Amniotic epithelial cell (primary cell): ENCODE data around the gene NPHP4.

Experiments used
- DNase-seq: peaks from one replicate; pipeline ENCODE4 v3.0.0-alpha.2; 2010; ENCODE audit warnings: low read depth

NPHP4 gene

DNA sequence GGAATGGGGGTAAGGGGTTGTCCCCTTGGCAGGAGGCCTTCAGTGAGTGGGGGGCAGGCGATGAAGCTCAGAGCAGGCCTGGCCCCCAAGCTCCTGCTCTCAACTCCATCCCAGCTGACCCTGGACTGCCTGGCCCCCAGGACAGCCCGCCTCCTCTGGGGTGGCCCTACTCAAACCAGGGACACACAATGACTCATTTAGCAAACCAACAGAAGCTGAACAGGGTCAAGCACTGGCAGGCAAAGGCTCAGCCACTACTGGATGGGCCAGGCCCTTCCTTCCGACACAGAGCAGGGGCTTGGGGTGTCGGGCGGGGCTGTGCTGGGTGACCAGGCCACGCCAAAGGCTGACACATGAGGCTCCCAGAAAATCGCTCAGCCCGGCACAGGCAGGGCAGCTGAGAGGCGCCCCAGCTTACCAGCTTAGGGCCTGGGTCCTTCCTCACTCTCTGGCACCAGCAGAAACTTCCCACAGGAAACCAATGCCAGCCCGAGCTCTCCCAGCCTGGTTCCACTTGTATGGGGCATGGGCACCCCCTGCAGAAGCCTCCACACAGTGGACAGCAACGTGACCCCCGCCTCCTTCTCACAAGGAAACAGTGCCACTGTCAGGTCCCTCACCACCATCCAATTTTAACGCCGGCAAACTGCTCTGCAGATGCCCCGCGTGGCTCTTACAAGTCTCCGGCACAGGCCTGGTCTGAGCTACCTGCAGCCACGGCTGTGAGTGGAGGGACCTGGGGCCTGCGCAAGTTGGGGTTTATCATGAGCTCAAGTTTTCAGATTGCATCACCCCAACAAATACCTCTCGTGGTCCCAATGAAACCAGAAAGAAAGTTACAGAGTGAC is 114.3 kb downstream of the NPHP4 start:
- no peak for DNase-seq

DNA sequence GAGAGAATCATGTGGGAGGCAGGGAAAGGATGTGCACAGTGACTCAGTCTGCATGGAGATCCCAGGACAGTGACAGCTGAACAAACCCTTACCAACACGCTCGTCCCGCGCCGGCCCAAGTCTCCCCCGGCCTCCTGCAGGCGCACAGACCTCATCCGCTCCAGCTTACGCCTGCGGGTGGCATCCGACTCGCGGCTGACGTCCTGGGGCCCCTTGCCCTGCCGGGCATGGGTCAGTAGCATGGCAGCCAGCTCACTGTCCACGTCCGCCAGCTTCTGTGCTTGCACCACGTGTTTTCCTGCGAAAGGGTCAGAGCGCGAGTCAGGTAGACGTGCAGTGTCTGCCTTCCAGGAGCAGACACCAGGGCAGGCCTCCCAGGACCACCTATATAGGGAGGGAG is 115.2 kb downstream of the NPHP4 start:
- DNase-seq = no peak

DNA sequence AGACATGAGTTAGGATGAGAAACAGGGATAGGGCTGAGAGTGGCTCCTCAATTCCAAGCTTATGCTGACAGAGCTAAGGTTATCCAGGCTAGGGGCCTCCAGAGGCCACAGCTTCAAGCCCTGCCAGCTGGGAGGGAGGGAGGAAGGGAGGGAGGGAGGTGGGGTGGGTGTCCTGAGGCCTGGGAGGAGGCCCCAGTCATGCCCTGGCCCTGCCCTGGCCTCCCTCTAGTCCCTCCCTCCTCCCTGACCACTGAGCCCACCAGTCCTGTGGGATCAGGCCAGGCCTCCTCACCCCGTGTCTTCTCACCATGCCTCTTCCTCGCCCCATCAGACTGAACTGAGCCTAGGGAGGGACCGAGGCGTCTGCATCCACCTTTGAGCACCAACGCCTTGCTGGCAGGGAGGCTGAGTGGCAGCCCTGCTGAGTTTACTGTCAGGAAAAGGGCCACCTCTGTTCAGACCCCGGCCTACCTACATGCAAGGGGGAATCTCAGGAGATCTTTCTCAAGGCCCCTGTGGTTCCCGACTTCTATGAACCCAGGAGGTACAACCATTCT is 116.1 kb downstream of the NPHP4 start:
- DNase-seq = no peak

DNA sequence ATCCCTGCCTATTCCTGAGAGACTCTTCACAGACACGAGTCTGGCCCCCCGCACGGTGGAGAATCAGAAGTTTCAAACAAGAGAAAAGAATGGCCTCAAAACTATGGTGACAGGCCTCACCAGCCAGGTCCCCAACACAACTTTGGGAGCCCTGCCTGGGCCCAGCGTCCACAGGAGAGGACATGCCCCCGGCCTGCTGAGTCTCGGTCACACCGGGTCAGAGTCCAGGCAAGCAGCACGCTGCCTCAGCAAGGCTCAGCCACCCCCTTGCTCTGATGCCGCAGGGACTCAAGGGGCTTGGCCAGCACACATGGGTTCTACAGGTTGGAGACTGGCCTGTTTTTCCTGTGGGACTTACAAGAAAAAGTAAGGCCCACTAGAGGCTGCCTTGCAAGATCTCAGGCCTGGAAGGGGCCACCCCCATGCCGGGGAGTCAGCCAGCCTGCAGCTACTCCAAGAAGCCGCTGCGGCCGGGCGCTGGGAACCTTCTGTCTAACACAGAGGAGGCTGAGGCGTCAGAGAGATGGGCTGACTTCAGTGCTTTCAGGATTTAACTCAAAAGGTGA is 116.8 kb downstream of the NPHP4 start:
- DNase-seq = no peak

DNA sequence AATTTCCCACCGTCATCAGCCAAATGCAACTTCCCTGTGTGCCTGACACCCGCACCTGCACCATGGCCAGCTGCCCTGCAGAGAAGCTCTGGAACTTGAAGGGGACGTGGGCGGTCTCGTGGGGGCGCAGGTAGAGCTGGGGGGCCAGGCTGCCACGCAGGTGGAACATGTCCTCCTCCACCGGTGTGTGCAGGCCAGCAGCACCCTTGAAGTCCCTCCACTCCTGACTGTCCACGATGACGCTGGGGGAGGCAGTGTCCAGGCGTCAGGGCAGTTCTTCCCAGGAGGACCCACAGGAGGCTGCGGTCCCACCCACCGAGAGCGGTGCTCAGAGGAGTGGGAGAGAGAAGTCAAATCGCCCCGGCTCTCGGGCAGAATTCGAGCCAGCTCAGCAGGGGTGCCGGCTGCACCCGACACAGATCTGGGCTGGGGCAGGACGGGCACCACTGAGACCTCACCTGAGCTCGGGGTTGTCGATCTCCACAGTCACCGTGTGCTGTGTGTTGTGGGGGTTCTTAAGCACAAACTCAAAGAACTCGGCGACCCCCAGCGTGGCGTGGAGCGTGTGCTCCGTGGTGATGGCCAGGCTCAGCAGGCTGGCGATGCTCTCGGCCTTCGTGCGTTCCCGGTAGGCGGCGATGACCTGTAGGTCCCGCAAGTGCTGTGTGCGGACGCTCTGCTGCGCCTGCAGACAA is 117.7 kb downstream of the NPHP4 start:
- DNase-seq = no peak

DNA sequence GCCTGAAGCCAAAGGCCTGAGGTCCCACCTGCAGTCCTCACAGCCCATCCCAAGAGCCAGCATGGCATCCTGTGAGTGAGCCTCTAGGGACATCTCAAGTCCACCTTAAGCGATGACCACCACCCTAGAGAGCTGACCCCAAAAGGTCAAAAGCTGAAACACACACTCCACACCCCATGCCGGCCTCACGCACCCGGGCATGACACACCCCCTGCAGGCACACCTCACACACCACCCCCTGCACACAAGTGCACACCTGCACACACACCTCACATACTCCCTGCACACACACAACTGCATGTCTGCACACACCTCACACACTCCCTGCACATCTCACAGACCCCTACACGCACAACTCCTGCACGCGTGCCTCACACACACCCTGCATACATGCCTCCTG is 118.7 kb downstream of the NPHP4 start:
- DNase-seq = no peak

DNA sequence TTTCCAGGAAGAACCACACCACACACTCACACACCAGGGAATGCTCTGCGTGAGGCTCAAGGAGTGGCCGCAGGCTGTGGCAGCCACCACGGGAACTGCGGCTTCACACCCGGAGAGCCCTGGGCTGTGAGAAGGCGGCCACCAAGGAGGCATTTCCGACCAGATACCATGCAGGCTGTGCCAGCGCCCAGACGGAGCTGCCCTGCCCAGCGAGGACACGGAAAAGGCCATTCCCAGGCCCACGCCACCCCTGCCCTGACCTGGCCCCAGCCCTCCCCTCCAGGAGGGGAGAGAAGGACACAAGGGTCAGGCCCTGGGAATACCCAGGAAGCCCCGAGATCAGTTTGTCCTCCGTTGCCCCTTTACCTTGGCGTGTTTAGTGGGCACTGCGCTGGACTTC is 119.3 kb downstream of the NPHP4 start:
- DNase-seq = no peak

DNA sequence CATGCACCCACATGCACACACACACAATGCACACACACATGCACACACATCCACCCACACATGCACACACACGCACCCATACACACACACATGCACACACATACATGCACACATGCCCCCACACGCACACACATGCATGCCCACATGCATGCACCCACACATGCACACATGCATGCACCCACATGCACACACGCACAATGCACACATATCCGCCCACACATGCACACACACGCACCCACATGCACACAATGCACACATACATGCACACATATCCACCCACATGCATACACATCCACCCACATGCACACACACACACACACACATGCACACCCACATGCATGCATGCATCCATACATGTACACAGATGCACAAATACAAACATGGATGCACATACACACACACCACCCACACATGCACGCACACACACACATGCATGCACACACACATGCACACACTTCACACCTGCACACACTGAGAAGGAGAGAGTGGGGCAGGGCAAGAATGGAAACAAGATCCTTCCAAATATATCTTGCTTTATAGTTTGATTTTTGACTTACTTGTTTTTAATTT is 123.2 kb downstream of the NPHP4 start:
- no peak for DNase-seq

DNA sequence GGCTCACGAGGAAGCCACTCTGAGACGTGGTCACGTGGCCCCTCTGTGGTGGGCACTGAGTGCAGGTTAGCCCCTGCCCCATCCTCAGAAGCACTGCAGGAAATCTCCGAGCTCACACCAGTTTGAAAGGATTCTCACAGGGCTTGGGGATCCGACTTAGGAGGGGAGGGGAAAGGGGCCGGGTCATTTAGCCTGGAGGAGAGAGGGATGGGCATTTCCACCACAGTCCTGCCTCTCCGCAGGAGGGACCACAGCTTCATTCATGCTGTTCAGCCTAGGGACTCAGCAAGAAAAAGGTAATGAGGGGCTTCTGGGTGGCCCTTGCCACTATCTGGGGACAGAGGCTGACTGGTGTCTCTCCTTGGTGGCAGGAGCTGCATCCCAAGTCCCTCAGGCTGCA is 126.5 kb downstream of the NPHP4 start:
- DNase-seq = no peak

DNA sequence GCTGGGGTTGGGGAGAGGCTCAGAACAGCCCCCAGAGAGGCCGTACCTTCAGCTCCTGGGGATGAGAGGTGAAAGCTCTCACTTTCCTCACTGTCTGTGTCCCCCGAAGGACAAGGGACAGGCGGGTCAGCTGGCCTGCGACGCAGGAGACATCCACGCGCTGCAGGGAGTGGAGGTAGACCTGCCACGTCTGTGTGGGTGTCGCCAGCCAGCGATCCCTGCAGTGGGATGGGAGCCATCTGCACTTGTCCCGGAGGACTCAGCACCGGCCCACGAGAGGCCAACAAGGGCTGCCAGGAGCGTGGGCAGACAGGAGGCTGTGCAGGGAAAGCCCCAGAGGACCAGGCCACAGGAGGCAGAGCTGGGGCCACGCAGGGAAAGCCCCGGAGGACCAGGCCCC is 127.2 kb downstream of the NPHP4 start:
- no peak for DNase-seq

DNA sequence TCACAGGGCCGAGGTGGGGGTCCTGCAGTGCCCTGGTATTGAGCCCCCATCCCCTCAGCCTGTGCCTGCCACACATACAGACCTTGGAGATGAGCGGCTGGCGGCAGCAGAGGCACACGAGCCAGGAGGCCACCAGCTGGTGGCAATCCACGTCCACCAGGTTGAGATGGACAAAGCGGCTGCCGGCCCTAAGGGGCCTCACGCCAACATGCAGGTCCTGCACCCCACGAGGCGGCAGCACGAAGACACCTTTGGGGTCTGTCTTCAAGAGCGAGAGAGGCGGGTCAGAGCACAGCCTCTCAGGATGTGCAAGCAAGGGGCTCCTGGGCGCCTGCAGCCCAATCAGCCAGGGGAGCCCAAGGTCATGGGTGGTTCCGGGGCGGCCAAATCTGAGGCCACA is 128.0 kb downstream of the NPHP4 start:
- DNase-seq = no peak

DNA sequence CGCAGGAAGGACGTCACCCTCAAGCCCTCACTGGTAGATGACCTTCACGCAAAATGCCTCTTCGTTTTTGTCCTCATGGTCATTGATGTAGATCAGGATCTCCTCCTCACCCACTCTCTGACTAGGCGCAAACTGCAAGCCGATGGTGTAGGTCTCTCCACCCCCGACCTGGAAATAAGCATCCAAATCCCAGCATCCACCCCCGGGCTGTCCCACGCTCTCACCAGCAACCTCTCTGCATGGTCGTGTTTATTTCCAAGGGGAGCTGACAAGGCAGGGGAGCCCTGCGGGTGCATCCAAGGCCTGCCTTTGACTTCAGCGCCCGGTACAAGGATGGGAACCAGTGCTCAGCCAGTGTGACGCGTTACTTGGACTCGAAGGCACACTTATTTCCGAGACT is 129.0 kb downstream of the NPHP4 start:
- no peak for DNase-seq

DNA sequence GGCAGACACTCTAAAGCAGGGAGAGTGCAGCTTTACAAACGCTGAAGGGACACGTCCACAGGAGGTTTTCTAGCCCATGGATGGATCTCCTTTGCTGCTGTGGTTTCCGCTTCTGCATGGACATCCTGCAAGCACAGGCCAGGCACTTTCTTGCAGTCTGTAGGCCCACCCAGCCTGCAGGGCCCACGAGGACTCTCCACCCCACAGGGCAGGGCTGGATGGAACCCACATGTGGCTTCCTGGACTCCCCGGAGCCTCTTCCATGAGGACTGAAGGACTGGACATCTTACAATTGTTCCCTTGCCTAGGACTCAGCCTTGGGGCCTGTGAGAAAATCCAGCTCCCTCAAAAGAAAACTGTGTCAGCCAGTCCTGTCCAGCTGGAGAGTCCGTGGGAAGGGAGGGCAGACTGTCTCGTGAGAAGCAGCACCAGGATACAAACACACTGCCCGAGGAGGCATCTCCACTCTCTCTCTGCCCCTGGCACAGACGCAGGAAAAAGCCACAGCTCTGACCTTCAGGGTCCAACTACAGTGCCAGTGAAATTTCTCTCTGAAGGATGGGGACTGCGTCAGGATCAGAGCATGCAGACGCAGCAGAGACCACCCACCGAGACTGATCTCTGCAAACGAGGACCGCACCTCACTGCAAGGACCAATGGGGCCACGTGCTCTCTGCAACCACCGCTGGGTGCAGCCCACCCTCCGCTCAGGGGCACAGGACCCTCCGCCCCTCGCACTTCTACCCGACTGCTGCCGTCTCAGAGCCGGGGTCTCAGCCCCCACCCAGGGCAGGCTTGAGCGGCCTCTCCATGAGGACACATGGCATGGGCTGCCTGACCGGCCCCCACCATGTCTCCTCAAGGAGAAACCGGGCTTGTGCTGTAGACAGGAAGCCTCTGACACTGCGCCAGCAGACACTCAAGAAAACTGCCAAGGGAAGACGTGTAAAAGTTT is 130.1 kb downstream of the NPHP4 start:
- DNase-seq = no peak

DNA sequence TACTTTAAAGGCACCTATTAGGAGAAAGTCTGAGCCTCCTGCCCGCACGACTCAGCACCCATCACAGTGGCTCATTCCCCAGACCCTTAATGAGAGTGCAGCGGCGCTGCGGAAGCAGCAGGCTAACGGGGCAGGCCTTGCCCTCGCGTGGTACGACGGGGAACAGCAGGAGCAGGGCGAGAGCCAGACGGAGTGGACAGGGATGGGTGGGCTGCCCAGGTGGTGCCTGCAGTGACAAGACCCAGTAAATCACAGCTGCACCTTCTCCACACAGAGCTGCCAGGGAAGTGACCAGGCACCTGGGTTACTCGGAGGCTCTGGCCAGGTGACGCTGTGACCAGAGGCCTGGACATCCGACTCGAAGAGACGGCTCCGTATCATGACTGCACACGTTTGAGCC is 131.9 kb downstream of the NPHP4 start:
- no peak for DNase-seq

DNA sequence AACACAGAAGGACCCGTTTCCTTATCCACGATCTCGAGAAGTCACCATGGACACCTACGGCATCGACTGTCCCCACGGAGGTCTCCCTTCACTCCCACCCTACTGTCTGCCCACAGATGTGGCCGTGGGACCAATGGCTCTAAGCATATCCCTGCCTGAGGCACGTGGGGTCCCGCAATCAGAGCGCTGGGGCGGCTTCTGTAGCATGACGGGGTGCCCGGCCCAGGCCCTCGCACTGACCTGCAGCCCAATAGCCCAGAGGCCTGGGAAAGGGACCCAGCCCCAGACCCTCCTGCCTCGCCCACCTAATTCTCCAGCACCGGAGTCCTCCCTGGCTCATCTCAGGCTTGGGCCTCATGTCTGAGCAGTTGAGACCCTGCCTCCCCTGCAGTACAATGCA is 132.5 kb downstream of the NPHP4 start:
- no peak for DNase-seq

DNA sequence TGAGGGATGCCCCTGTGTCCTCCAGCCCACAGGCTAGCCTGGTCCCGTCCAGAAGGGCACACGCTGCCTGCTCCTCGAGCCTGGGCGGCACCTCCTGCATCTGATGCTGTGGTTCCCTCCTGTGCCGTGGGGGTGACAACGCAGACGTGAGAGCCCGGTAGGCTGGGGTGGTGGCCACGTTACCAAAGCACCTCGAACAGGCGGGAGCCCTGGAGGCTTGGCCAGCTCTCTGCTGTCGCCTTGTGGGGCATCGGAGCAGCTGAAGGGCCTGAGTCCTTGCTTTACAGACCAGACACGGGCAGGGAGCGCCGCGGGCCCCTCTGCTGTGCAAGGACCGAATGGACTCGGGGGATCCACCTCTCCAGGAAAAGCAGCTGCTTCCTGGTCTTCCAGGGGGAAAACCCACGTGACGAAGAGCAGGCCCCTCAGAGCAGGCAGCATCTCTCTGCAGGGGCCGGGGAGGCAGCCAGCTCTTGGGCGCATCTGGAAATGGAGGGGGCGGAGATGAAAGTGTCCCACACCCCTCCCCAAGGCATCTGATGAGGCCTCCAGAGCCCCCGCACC is 133.3 kb downstream of the NPHP4 start:
- no peak for DNase-seq

DNA sequence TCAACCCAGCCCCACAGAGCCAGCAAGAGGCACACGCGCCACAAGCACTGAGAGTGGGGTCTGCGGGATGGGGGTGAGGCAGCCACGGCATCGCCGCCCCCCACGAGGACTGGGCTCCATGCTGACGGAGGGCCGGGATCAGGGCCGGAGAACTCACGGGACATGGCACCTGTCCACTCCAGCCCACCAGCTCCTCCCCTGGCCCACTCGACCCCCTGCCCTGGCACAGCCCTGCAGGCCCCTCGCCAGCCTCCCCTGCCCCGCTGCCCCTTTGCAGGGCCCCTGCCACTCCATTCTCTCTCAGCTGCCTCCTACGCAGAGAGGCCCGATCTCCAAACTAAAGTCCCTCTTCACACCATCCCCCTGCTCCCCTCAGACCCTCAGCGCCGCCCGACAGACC is 134.0 kb downstream of the NPHP4 start:
- no peak for DNase-seq

DNA sequence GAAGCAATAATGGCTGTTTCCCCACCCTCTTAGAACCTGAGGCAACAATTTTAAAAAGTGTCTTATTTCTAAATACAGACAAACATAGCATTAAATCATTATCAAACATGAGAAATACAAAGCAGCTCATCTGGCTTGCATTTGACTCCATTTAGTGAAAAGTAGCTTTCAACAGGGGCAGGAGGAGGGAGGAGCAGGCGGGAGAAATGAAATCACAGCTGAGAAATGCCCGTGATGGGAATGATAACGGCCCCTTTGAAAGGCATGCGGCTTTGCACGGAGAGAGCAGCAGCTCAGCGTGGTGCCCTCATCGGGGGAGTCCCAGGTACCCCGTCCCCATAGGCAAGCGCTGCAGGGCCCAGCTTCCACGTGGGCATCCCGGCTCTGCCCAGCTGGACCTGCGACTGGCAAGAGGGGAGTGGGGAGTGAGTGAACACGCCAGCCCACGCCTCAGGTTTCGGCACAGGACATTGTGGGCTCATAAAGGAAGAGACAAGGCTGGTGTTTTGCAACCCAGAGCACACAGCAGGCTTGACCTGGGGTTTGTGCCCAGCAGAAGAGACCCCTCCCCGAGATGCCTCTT is 134.6 kb downstream of the NPHP4 start:
- no peak for DNase-seq

DNA sequence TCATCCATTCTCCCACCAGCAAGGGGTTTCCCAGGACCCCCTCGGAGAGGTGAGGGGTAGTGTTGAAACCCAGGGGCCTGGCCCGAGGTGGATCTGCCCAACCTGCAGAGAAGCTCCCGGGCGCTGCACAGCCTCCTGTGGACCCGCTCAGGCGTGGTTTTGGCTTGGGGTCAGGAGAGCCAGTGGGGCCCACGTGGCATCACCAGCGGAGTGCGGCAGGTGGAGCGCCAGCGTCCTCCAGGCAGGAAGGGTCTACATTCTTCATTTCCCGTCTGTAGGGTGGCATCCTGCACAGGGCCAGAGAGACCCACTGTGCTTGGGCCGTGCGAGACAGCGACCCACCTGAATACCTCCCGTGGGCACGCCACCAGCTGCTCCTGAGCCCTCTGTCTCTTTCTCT is 135.2 kb downstream of the NPHP4 start:
- no peak for DNase-seq

DNA sequence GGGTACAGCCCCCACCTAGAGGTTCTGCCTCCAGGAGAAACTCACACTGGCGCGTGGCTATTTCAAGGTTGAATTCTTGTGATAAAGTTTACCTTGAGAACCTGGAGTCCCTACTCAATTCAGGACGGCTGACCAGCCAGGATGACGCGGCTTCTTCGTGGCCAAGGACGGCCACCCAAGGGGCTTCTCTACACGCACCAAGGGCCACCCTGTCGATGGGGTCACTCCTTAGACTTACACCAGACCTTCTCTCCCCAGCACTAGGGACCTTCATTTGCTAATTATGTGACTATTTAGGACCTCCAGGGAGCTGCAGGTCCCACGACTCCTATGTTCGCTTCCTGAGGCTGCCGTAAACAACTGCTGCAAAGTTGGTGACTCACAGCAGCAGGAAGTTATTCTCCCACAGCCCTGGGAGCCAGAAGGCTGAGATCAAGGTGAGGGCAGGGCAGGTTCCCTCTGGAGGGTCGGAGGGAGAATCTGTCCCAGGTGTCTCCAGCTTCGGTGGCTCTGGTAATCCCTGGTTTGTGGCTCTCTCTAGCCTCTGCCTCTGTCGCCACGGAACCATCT is 135.9 kb downstream of the NPHP4 start:
- peak; percentile 16 for DNase-seq
